ENCODE results near the gene HASPIN.

- no peak for TF ChIP-seq CTCF (IDR thresholded peaks at IDR 0.05)
- TF ChIP-seq POLR2A (IDR thresholded peaks at IDR 0.05; ENCODE audit: low read depth): no peak
- no peak for TF ChIP-seq EP300 (IDR thresholded peaks at IDR 0.05)
- no peak for TF ChIP-seq POLR2AphosphoS5 (IDR thresholded peaks at IDR 0.05)
Observed at GRCh38 chr17:3754066-3754457, 30.4 kb downstream of the HASPIN start.

Measured in esophagus muscularis mucosa (tissue), 4 donors.